NCI-H1092 (cell line): ENCODE results near the gene ATXN7L3.
"Not testable (repeated sequence)": the region's sequence is repeated elsewhere in the genome, so short reads cannot be mapped to it uniquely, and the experiment has no call there.

Experiments used
- DNase-seq: peaks from one replicate; lab custom pipeline; 2025; lab: John Stamatoyannopoulos, UW

Gene ATXN7L3, protein sequence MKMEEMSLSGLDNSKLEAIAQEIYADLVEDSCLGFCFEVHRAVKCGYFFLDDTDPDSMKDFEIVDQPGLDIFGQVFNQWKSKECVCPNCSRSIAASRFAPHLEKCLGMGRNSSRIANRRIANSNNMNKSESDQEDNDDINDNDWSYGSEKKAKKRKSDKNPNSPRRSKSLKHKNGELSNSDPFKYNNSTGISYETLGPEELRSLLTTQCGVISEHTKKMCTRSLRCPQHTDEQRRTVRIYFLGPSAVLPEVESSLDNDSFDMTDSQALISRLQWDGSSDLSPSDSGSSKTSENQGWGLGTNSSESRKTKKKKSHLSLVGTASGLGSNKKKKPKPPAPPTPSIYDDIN

GRCh38 chr17:44199553-44200477, at the start of gene ATXN7L3:
Gene ATXN7L3 (minus strand): TSS chr17:44199884. CDS start chr17:44198070, 1,814 bp downstream.
- peak; percentile 96 for DNase-seq

DNA sequence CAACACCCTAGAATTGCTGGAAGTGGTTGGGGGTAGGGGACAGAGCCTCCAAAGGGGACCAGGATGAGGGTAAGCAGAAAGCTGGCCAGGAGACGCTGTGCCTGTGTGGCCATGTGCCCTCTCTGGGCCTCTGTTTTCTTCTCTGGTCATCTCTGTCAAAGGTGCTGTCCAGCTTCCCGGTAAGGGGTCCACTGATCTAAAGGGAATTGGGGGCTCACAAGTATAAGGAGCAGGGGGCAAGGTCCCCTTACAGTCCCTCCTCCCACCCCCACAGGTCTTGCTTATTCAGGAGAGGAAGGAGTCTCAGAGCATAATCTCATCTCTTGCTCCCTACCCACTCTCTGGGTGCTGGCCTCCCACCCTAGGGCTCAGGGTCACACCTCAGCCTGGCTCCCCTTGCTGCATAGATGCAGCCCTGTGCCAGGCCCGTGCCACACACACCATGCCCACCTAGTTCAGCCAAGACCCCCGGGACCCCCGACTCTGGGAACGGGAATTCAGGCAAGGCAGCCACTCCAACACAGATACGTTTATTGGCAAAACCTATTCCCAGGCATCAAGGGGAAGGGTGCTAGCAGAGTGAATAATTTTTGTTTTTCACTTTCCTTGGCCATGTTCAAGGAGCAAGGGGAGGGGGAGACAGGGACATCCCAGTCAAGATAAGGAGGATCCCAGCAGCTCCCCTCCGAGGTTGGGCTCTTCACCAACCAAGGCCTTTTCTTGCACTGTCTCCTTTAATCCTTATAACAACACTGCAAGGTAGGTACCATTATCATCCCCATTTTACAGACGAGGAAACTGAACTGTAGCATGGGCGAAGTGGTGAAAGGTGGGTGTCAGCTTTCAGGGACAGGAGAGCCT, 48.4 kb upstream of the ATXN7L3 start:
- DNase-seq: no peak

DNA sequence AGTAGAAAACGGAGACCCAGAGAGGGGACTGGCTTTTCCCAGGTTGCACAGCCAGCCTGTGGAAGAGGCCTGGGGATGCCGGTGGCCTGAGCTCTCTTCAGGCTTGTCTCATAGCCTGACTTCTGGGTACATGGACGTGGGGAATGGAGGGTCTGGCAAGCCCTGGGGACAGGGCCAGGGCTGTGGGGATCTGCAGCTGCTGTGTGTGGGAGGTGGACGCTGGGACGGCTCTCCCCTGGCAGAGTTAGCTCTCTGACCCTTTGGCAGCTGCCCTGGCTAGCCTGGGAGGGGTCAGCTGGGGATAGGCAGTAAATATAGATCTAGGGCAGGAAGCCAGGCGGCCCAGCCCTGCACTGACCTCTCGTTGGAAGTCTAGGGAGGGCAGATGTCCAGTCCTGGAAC, 47.8 kb upstream of the ATXN7L3 start:
- no peak for DNase-seq

GRCh38 chr17:44241106-44241624, 41.5 kb upstream of the ATXN7L3 start:
- no peak for DNase-seq

GRCh38 chr17:44237886-44238285, 38.2 kb upstream of the ATXN7L3 start:
- not testable (repeated sequence) for DNase-seq

DNA sequence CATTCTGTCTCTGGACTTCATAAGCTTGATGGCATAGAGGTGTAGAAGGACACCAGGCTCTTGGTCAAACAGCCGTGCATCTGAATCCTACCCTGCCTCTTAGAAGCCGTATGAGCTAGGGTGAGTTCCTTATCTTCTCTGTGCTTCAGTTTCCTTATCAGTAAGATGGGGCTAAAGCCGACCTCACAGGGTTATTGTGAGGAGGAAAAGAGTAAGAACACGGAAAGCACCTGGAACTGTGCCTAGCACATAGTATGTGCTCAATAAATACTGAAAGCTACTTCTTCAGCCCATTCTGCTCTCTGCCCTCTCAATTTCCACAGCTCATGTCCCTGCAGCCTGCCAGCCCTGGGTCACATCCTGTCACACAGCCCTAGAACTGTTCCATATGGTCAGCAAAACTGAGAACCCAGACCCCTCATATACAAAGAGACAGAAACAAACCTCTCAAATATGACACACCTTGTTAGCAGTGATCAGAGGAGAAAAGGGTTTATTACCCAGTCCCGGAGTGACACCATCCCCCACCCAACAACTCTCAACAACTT, 36.8 kb upstream of the ATXN7L3 start:
- DNase-seq: no peak

GRCh38 chr17:44235583-44235936, 35.9 kb upstream of the ATXN7L3 start:
- DNase-seq: no peak

GRCh38 chr17:44233582-44233981, 33.9 kb upstream of the ATXN7L3 start:
- DNase-seq: no peak

GRCh38 chr17:44232061-44232460, 32.4 kb upstream of the ATXN7L3 start:
- no peak for DNase-seq

DNA sequence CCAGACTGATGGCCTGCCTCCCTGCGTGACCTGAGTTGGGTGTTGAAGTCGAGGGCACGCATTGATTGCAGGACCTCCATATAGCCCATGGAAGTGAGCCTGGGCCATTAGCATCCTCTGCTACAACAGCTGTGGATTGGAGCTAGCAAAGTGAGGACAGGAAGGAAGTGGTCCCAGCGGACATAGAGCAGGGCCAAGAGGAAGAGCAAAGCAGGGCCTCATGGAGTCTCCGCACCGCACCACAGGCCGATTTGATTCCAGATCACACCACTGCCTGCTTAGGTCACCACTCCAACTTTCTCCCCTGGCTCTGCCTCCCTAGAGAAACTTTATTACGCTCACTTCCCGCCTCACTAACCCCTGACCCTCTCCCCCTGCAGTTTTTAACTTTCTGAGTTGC, 30.5 kb upstream of the ATXN7L3 start:
- DNase-seq: no peak

DNA sequence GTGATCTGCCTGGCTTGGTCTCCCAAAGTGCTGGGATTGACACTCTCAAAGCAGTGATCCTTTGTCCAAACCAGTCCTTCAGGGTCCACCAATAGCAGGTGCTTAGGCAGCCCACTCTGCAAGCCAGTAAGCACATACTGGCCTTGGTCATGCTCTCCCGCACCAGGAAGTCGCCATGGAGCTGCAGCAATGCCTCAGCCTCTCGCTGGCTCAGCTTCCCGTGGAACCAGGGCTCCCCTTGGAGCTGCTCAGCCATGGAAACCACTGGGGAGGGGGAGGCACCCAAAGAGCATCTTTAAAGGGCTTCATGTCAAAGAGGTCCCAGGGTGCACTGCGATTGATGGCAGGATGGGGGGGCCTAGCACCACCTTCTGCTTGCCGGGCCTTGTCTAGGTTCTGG, 29.4 kb upstream of the ATXN7L3 start:
- DNase-seq: no peak

- no peak for DNase-seq
These were observed 23.9 kb upstream of the ATXN7L3 start for GRCh38 chr17:44223541-44224071.

DNA sequence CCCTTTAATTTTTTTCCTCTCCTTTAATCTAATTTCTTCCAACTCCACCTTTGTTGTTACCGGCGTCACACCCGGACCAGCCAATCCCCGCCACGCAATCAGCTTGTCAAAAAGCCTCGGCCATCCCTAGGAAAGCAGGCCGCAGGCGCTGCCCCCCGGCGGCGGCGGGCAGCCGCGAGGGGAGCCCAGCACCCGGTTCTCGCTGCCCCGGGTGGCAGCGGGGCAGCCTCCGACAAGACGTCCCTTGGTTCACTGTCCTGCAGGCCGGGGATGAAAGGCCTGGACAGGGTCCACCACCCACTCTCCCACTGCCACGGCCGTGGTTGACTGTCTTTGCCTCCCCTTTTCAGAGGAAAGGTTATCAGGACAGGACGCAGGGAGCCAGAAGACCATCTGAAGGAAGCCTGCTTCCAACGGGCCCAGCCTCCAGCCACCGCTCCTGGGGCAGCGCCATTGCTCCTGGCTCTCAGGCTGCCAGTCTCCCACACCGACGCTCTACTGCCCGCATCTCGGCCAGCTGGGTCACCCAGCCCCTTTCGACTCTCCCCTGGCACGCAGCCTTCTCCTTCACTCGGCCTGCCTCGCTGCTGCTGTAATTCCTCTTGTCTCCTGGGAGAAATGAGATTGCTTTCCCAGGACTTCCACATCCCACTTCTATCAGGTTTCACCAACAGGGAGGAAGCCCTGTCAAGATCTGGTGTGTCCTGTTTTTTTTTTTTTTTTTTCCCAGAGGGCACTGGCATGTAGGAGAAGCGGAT, 22.6 kb upstream of the ATXN7L3 start:
- DNase-seq: peak; percentile 47

DNA sequence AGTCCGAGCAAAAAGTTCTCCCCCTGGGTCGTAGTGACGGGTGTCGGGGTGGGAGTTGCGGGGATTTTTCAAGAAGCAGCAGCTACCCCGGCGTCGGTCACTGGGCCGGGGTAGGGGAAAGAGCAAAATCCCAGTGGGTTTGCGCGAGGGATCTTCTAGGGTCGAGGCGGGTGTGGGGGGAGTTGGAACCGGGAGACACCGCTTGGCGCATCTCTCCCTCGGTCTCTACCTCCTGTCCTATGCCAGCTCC, 22.1 kb upstream of the ATXN7L3 start:
- no peak for DNase-seq

GRCh38 chr17:44221084-44221861, 21.6 kb upstream of the ATXN7L3 start:
- peak; percentile 84 for DNase-seq

GRCh38 chr17:44220213-44221083, 20.8 kb upstream of the ATXN7L3 start:
- no peak for DNase-seq

- peak; percentile 66 for DNase-seq
These were observed 20.0 kb upstream of the ATXN7L3 start, which contains the start of gene UBTF for GRCh38 chr17:44219616-44220212. Gene UBTF (minus strand): TSS chr17:44219675. CDS start chr17:44218229, 1,446 bp downstream.

DNA sequence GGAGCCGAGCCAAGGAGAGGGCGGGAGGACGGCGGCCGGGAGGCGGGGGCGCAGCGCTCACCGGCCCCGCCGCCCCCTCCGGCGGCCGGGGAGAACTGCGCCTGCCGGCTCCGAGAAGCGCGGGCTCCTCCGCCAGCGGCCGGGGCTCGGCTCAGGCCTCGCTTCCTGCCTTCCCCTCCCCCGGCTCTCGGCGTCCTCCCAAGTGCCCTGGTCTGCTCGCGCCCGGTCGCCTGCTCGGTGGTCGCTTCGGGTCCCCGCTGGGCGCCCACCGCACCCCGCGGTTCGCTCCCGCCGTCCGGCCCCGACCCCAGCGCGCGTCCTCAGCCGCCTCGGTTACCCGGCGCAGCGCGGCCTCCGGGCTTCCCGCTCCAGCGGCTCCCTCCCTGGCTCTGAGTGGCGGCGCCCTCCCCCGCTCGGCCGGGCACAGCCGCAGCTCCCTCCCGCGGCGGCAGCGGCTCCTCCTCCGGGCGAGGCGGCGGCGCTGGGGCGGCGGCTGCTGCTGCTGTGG, 19.5 kb upstream of the ATXN7L3 start:
- DNase-seq: peak; percentile 34
